Activated CD8-positive, alpha-beta memory T cell treated with anti-CD3 and anti-CD28 coated beads, Interleukin-2, amount 50 U/mL, for 48 hours (primary cell): ENCODE measurements around the gene AFMID.
"Not testable (repeated sequence)": the region's sequence is repeated elsewhere in the genome, so short reads cannot be mapped to it uniquely, and the experiment has no call there.

Experiments
- DNase-seq: peaks from one replicate; pipeline ENCODE4 v3.0.0-alpha.2; 2020

AFMID gene, protein sequence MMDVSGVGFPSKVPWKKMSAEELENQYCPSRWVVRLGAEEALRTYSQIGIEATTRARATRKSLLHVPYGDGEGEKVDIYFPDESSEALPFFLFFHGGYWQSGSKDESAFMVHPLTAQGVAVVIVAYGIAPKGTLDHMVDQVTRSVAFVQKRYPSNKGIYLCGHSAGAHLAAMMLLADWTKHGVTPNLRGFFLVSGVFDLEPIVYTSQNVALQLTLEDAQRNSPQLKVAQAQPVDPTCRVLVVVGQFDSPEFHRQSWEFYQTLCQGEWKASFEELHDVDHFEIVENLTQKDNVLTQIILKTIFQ

DNA sequence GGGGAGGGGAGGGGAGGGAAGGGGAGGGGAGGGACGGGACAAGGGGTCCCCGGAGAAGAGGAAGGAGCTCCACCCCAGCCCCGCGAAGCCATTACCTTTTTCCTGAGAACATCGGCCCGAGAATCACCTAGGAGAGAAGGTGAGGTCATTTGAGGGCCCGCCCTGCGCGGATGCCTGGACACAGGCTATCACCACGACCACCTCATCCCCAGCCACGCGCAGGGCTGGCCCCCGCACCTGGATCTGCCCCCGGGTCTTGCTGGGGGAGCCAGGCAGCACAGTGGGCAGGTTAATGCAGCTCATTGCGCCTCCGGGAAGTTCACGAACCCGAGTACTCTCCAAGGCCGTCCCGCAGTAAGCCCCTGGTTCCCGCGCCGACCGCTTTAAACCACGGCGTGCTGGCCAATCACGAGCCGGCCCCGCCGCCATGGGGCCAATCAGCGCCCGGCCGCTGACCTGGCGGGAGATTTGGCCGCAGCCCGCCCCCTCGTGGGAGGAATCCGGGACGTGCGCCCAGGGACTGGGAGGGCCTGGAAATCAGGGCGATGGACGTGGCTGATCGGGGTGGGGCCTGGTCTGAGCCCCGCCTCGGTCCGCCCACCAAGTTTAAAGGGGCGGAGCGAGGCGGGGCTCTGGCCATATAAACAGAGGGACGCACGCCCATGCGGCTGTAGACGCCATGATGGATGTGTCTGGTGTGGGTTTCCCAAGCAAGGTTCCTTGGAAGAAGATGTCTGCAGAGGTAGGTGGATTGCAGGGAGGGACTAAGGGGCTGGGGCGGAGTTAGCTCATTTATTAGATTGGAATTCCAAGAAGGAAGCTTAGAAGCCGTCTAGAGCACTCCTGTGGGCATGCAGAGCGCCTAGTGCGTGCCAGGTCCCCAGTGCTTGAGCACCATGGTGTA, at the start of gene AFMID, which contains the start of gene TK1:
Gene AFMID, plus strand, starts transcription at position 671 of the 904 bp plus-strand sequence. Its CDS starts 9 bp downstream, at position 680.
Gene TK1, minus strand, starts transcription at position 361 of the 904 bp plus-strand sequence. Its CDS starts 58 bp downstream, at position 303.
- peak; percentile 98 for DNase-seq

- peak; percentile 85 for DNase-seq
Observed at GRCh38 chr17:78137392-78138203, 49.6 kb upstream of the AFMID start.

DNA sequence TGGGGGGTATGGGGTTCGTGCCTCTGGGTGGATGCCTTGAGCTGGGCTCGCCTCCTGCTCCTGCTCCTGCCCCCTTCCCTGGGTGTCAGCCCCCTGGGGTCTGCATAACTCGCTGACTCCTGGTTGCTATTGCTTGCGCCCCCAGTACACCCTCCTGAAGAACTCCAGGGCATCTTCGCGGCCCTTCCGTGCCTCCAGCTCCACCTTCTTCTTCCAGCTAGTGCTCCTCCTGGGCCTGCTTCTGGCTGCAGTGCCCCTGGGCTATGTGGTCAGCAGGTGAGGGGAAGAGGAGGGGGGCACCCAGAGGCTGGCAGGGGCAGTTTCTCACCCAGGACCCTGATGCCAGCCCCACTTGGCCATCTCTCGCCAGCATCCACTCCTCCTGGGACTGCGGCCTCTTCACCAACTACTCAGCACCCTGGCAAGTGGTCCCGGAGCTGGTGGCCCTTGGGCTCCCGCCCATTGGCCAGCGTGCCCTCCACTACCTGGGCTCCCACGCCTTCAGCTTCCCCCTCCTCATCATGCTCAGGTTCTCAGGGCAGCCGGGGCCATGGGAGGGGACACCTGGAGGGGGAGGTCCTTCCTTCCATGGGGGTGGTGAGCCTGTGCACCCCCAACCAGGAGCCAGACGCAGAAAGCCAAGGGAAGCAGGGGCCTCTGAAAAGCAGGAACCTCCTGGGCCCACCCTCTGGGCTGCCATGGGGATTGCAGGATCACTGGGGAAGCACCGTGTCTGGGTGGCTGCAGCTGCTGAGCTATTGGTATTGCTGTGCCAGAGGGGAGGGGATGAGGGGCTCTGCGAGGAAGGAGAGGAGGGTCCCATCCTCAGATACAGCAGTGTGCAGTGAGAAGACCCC, 48.7 kb upstream of the AFMID start:
- no peak for DNase-seq

DNA sequence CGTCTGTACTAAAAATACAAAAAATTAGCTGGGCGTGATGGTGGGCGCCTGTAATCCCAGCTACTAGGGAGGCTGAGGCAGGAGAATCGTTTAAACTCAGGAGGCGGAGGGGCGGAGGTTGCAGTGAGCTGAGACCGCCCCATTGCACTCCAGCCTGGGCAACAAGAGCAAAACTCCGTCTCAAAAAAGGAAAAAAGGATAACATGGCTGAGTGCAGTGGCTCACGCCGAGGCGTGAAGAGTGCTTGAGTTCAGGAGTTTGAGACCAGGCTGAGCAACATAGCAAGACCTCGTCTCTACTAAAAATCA, 47.3 kb upstream of the AFMID start:
- DNase-seq: not testable (repeated sequence)

- DNase-seq: peak; percentile 99
Observed at GRCh38 chr17:78140169-78141051, 46.8 kb upstream of the AFMID start.

DNA sequence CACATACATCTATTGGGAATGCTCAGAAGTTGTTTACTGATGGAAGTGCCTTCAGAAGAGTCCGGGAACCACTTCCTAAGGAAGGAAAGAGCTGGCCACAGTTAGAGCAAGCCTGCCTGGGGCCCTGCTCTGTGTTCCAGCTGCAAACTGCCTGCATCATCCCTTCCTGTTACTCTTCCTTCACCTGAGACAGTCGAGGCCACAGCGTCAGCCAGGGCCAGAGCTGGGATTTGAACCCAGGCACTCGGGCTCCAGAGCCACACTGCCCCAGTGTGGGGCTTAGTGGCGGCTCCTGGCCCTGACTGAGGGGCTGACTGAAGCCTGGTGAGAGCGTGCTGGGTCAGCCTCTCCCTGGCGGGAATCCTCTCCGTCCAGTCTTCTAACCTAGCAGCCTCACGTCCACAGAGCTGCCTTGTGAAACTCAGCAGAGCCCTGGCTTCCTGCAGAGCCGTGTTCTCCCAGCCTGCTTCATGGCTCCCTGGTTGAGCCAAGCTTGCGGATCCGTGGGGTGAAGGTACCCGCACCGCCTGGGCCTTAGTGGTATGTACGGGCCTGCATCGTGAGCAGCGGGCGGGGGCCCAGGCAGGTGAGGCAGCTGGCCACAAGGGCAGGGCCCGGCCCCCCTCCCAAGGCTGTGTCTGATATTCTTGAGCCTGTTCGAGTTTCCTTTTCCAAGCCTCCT, 45.6 kb upstream of the AFMID start:
- DNase-seq: no peak

- DNase-seq: no peak
Observed at GRCh38 chr17:78142119-78142861, 44.9 kb upstream of the AFMID start.

DNA sequence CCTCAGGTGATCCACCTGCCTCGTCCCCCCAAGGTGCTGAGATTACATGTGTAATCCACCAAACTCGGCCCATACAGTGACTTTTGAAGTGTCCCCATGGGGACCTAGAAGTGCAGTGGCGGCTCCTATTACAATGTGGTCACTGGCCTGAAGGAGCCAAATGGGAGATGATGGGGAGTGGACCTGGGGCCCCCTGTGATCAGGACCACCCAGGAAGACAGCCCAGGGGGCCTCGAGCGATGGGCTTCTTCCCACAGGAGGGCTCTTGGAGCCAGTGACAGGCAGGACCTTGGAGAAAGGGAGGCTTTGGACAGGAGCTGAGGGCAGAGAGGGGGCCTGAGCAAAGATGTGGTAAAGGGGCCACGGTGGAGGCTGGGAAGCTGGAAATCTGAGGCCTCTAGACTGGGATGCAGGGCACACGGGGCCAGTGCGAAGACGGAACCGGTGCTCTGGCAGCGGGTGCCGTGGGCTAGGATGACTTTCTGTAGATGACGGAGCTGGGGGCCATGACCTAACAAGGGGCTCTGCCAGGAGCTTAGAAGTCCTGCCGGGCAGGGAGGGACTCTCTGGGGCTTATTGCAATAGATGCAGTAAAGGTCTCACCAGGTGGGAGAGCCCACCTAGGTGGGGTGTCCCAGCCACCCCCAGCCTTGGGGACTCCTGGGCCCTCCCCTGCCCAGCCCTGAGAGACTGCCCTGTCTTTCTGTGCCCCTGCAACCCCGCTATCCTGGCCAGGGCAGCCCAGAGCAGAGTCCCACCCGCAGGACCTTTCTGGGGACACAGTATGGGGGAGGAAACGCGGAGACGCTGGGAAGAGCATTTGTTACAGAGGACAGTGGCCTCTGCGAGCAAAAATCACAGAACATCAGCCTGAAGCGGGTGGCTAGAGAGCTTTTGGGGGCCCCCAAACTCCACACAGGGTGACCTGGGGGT, 43.7 kb upstream of the AFMID start:
- no peak for DNase-seq

- DNase-seq: no peak
Observed at GRCh38 chr17:78144147-78144719, 42.9 kb upstream of the AFMID start.

DNA sequence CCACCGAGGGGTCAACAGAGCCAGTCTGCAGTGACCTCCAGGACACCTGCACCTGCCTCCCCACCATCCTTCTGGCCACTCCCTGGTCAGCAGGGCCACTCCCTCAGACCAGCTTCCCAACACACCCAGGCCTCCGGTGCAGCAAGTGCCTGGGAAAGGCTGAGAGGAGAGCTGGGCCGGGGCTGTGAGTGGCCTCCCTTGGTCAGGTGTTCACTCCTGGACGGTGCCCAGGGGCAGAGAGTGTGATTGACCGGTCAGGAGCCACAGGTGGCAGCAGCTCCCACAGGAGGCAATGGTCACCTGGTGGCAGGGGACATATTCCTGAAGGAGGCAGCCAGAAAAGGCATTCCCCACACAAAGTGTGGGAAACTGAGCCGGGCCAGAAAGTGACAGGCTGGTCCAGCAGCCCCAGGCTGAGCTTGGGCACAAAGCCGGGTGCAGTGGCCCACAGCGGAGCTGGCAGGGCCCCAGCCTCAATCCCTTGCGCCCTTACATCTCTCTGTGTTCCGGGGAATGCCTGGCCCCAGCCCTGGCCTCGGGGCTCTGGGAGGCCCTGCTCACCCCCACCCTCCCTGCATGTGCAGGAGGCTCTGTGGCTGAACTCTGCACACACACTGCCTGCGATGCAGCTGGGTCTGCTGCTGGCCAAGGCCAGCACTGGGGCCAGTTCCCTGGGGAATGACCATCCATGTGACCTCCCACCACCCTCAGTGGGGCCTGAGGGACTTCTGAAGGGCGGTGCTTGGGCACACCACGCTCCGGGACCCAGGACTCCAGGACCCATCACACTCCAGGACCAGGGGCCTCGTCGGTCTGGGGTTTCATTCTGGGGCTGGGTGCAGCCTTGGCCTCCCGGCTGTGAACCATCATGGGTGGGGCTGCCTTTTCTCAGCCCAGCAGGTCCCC, 42.2 kb upstream of the AFMID start:
- no peak for DNase-seq

DNA sequence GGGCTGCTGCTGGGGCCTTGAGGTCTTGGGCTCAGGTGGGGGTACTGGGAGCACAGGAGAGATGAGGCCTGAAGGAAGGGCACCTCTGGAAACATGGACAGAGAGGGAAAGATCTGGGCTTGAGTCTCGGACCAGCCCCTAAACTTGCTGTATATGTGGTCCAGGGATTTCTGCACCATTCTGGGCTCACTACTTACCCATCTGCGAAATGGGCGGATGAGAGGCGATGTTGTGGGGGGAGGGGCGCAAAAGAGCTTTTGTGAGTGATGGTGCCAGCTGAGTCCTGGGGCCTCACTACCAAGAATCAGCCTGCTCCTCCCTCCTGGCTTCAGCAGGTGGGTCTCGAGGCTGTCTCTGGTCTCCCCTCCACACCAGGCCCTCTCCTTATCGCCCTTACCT, 40.7 kb upstream of the AFMID start:
- DNase-seq: no peak

DNA sequence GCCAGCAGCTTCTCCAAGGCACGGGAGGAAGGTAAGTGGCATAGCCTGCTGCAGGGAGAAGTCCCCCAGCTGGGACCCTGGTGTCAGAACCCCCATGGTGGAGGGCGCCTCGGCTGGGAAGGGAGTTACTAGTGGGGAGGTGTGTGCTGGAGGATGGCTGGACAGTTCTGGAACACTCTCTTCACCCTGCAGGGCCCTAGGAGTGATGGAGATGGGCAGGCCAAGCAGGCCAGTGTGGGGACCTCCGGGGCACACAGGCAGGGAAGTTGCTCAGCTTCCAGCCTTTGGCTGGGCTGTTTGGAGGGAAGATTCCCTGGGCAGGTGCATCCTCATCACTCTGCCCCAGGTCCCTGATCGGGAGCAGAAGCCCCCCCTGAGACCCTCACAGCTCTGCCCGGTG, 40.3 kb upstream of the AFMID start:
- DNase-seq: no peak

DNA sequence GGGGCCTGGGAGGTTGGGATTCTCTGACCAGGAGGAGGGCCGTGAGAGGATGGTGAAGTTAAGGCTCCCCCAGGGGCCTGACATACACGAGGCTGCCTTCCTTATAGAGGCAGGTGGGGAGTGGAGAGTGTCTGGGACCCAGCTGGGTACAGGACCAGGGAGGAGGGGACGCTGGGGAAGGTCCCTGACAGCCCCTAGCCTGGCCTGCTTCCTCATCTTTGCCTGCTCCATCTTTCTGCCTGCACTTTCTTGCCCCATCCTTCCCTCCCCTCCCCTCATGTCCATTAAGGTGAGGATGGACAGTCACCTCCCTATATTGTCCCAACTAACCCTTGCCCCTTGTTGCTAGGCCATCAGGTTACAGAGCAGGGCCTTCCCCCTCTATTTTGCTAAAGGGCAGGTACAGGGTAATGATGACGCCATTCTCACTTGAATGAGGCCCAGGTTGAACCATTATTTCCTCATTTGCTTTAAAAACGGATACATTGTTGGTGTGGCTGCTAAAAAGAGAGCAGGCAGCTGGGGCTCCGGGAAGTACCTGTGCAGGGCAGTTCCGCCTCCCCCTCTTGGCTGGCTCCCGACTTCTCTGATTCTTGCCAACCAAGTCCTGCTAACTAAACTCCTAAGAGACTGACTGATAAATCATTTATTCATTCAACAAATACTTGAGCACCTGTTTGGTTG, 39.7 kb upstream of the AFMID start:
- no peak for DNase-seq

DNA sequence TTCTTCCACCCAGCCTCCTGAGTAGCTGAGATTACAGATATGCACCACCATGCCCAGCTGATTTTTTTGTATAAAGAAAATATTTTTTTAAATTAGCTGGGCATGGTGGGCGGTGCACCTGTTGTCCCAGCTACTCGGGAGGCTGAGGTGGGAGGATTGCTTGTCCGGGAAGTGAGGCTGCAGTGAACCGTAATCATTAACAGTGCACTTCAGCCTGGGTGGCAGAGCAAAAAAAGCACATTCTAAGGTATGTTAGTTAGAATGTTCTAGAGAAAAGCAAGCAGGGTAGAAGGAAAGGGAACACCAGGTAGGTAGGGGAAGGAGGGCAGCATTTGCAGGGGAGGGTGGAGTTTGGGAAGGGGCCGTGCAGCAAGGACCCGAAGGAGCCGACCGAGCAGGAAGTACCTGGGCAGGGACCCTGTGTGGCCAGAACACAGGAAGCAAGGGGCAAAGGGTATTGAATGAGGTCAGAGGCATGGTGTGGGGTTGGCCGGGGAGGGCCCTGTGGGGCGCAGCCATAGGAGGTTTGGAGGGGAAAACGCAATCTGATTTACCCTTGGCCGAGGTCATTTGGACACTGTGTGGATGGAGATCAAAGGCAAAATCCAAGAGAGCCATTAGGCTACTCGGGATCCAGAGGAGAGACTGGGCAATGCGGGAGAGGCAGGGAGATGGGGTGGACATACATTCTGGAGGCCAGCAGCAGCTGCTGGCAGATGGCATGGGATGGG, 38.7 kb upstream of the AFMID start:
- DNase-seq: no peak

GRCh38 chr17:78151514-78152008, 35.6 kb upstream of the AFMID start:
- no peak for DNase-seq
